KBM-7 (cell line): ENCODE results near the gene TK2.
"Not testable (repeated sequence)": the region's sequence is repeated elsewhere in the genome, so short reads cannot be mapped to it uniquely, and the experiment has no call there.

Source experiments
- DNase-seq: peaks from one replicate; pipeline ENCODE4 v3.0.0-alpha.2; 2015
- in situ Hi-C: fragments of 300-500 bp; cut with MboI; formaldehyde crosslinking; loops from 2 replicates; pipeline ENCODE4 v1.14.3; 2020; ENCODE audit warnings: low sequenced_read_pairs, low pct_unique_long_range_greater_than_20kb, mixed read lengths

The TK2 gene

GRCh38 chr16:66513111-66513723 is 36.7 kb downstream of the TK2 start:
- no peak for DNase-seq
- in situ Hi-C loops = no loop called here

GRCh38 chr16:66512272-66513110 is 37.4 kb downstream of the TK2 start:
- DNase-seq = no peak
- in situ Hi-C loops = no loop called here

- in situ Hi-C loops = no loop called here
- DNase-seq = no peak
Measured at GRCh38 chr16:66511602-66512271, 38.2 kb downstream of the TK2 start.

- in situ Hi-C loops = no loop called here
- no peak for DNase-seq
Measured at GRCh38 chr16:66510711-66511601, 39.0 kb downstream of the TK2 start.

- no peak for DNase-seq
- in situ Hi-C loops = no loop called here
Measured at GRCh38 chr16:66510298-66510697, 39.6 kb downstream of the TK2 start.

GRCh38 chr16:66509576-66509975 is 40.3 kb downstream of the TK2 start:
- DNase-seq = no peak
- in situ Hi-C loops = no loop called here

GRCh38 chr16:66508914-66509496 is 40.9 kb downstream of the TK2 start:
- no peak for DNase-seq
- in situ Hi-C loops = no loop called here

GRCh38 chr16:66508248-66508913 is 41.5 kb downstream of the TK2 start:
- in situ Hi-C loops = no loop called here
- no peak for DNase-seq

- in situ Hi-C loops = no loop called here
- DNase-seq = no peak
Measured at GRCh38 chr16:66507731-66508239, 42.1 kb downstream of the TK2 start.

- in situ Hi-C loops = no loop called here
- no peak for DNase-seq
Measured at GRCh38 chr16:66503612-66504011, 46.3 kb downstream of the TK2 start.

- no peak for DNase-seq
Measured at GRCh38 chr16:66503030-66503429, 46.9 kb downstream of the TK2 start.

GRCh38 chr16:66502020-66502913 is 47.7 kb downstream of the TK2 start:
- in situ Hi-C loops = no loop called here

More at GRCh38 chr16:66503030-66503429, 46.9 kb downstream of the TK2 start:
- in situ Hi-C loops = no loop called here

GRCh38 chr16:66501563-66501962 is 48.4 kb downstream of the TK2 start:
- in situ Hi-C loops, DNase-seq: not testable (repeated sequence)

More at GRCh38 chr16:66502020-66502913, 47.7 kb downstream of the TK2 start:
- DNase-seq = no peak

- DNase-seq, in situ Hi-C loops: not testable (repeated sequence)
Measured at GRCh38 chr16:66497921-66498320, 52.0 kb downstream of the TK2 start.

GRCh38 chr16:66496226-66496625 is 53.7 kb downstream of the TK2 start:
- DNase-seq, in situ Hi-C loops: not testable (repeated sequence)

GRCh38 chr16:66495440-66495839 is 54.5 kb downstream of the TK2 start:
- DNase-seq = no peak
- in situ Hi-C loops = no loop called here

GRCh38 chr16:66494916-66495315 is 55.0 kb downstream of the TK2 start:
- in situ Hi-C loops = no loop called here
- DNase-seq = no peak
